ENCODE measurements around the gene FCGBP.

FCGBP gene

DNA sequence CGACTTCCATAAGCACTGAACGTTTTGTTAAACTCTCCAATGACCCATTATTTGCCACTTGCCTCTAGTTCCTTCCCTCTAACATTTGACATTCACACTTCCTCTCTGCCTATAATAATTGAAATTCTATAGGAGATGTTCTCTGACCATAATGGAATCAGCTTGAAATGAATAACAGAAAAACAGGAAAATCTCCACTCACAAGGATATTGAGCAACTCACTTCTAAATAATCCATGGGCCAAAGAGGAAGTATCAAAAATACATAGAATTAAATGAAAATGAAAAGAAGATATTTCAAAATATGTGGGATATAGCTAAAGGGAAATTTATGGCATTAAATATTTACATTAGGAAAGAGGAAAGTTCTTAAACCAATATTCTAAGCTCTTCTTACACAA is 3.4 kb upstream of the FCGBP start:
- Mint-ChIP-seq H3K9me3 (peaks cover 14% of the 10 kb centered on the region), H3K4me1 (peaks cover 77% of the 10 kb centered on the region), H3K4me3 (no peak overlapping the region), H3K27ac (peak overlapping the region; percentile 67), H3K27me3 (no peaks in the 10 kb centered on the region), H3K36me3 (ENCODE audit: low read depth) (peaks cover 7% of the 10 kb centered on the region)
- no peak for ATAC-seq
- no peak for DNase-seq

DNA sequence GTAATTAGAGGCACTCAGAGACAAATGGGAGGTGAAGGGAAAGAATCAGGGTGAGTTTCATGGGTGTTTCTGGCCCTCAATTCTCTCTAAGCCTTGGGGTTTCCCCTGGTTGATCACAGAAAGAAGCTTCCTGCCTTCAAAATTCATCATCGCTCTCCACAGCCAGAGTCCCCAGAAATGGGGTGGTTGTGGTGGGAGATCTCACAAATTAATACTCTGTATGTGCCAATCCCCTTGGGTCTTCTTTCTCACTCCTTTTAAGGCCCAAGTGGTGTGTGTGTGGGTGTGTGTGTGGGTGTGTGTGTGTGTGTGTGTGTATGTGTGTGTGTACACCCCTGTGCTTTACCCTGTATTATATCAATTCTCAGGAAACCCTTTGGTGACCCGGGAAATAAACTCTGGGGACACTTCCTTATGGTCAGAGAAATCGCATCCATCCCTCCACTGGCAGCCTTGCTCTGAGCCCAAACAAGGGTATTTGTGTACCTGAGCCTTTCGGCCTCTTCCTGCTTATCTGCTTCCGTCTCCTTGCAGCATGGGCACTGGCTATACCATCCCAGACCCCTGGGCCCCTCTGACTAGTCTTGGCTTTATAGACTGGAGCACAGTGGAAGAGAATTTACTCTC is 2.8 kb upstream of the FCGBP start:
- Mint-ChIP-seq H3K4me1 (peaks cover 72% of the 10 kb centered on the region), H3K36me3 (ENCODE audit: low read depth) (peaks cover 7% of the 10 kb centered on the region), H3K4me3 (peak overlapping the region; percentile 2), H3K27me3 (no peaks in the 10 kb centered on the region), H3K27ac (peak overlapping the region; percentile 67), H3K9me3 (peaks cover 14% of the 10 kb centered on the region)
- no peak for DNase-seq
- peak; percentile 80 for ATAC-seq

GRCh38 chr19:39936622-39937021 is 2.2 kb upstream of the FCGBP start:
- Mint-ChIP-seq H3K27me3 (no peaks in the 10 kb centered on the region), H3K36me3 (ENCODE audit: low read depth) (peaks cover 7% of the 10 kb centered on the region), H3K4me1 (peaks cover 70% of the 10 kb centered on the region), H3K4me3 (peak overlapping the region; percentile 2), H3K27ac (peak overlapping the region; percentile 78), H3K9me3 (peaks cover 14% of the 10 kb centered on the region)
- ATAC-seq (no peak), DNase-seq (no peak)

GRCh38 chr19:39936020-39936419 is 1.6 kb upstream of the FCGBP start:
- peaks cover 14% of the 10 kb centered on the region for H3K9me3 Mint-ChIP-seq
- H3K27ac Mint-ChIP-seq: peak overlapping the region; percentile 78
- ATAC-seq (no peak), DNase-seq (no peak)
- peaks cover 64% of the 10 kb centered on the region for H3K4me1 Mint-ChIP-seq
- no peaks in the 10 kb centered on the region for H3K27me3 Mint-ChIP-seq
- H3K4me3 Mint-ChIP-seq: no peak overlapping the region
- peaks cover 7% of the 10 kb centered on the region for H3K36me3 Mint-ChIP-seq (ENCODE audit: low read depth)

DNA sequence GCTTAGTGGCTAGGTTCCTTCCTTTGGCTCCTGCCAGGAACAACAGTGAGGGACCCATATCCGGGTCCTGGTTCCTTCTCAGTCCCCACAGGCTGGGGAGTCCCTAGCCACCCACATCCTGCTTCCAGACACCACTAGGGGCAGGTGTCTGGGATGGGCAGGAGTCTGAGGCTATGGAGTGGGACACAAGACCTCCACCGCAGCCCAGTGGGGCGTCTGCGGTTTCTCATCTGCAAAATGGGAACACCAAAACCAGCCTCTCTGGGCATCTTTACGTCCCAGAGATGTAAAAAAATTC is 879 bp upstream of the FCGBP start:
- no peak for DNase-seq
- H3K36me3 Mint-ChIP-seq (ENCODE audit: low read depth): peaks cover 3% of the 10 kb centered on the region
- H3K27me3 Mint-ChIP-seq: no peaks in the 10 kb centered on the region
- H3K27ac Mint-ChIP-seq: peak overlapping the region; percentile 70
- ATAC-seq: no peak
- H3K9me3 Mint-ChIP-seq: peaks cover 11% of the 10 kb centered on the region
- H3K4me3 Mint-ChIP-seq: no peak overlapping the region
- H3K4me1 Mint-ChIP-seq: peaks cover 57% of the 10 kb centered on the region

DNA sequence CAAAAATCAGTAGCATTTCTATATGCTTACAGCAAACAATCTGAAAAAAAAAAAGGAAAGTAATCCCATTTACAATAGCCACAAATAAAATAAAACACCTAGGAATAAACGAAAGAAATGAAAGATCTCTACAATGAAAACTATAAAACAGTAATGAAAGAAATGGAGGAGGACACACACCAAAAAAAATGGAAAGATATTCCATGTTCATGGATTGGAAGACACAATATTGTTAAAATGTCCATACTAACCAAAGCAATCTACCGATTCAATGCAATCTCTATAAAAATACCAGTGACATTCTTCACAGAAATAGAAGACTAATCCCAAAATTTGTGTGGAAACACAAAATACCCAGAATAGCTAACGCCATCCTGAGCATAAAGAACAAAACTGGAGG is 4.7 kb downstream of the FCGBP start:
- Mint-ChIP-seq H3K27me3 (no peaks in the 10 kb centered on the region), H3K36me3 (ENCODE audit: low read depth) (peaks cover 2% of the 10 kb centered on the region)
- no peak for ATAC-seq

DNA sequence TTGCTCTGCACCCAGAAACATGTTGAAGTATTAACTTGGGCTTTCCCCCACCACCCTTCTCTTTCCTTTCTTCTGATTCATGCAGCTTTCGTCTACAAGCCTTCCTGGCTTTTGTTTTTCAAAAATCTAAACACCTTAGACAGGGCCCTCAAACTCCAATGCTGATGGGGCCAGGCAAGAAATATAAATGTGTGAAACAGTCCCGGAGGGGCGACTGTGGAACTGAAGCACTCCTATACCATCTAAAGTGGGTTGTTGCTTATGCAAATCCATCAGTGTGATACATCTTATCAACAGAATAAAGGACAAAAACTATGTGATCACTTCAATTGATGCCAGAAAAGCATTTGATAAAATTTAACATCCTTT is 6.1 kb downstream of the FCGBP start:
- DNase-seq: no peak
- peaks cover 17% of the 10 kb centered on the region for H3K4me1 Mint-ChIP-seq
- ATAC-seq: no peak
- H3K36me3 Mint-ChIP-seq (ENCODE audit: low read depth): peaks cover 2% of the 10 kb centered on the region
- no peaks in the 10 kb centered on the region for H3K9me3 Mint-ChIP-seq
- no peak overlapping the region for H3K27ac Mint-ChIP-seq
- H3K4me3 Mint-ChIP-seq: no peak overlapping the region
- H3K27me3 Mint-ChIP-seq: no peaks in the 10 kb centered on the region

More for the DNA sequence above, 4.7 kb downstream of the FCGBP start:
- no peak overlapping the region for H3K27ac Mint-ChIP-seq
- no peak for DNase-seq
- no peak overlapping the region for H3K4me3 Mint-ChIP-seq
- peaks cover 26% of the 10 kb centered on the region for H3K4me1 Mint-ChIP-seq
- H3K9me3 Mint-ChIP-seq: no peaks in the 10 kb centered on the region

DNA sequence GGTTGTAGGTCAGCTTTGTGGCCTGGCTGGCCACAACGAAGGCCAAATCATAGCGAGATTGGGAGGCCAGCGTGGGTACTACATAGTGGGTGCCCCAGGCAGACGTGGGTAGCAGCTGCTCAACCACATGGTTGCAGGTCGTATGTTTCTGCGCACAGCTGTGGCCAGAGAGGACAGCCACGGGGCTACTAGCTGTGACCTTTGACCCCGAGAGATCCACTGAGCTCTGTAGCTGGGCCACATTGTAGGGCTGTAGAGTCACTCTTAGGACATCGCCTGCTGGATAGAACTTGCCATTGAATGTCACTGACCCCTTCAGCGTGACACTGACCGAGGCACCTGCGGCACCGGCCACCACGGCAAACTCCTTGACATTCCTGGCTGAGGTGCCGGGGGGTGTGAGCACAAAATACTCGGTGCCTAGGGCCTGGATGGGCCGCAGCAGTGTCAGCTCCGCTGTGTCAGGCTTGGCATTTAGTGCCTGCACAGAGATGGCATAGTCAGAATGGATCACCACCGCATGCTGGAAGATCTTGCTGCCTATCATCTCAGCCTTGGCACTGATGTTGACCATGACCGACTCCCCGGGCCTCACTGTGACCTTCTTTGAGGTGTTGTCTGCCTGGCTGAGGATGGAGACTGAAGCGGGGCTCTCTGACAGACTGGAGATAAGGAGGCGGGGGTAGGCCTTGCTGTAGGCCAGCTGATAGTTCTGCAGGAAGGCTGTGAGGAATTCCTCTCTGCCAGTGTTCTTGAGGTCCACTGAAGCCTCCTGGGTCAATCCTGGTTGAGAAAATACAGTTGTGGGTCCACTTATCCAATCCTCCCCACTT is 6.7 kb downstream of the FCGBP start:
- Mint-ChIP-seq H3K36me3 (ENCODE audit: low read depth) (peaks cover 2% of the 10 kb centered on the region), H3K4me3 (no peak overlapping the region), H3K27me3 (no peaks in the 10 kb centered on the region), H3K4me1 (peaks cover 19% of the 10 kb centered on the region), H3K9me3 (no peaks in the 10 kb centered on the region), H3K27ac (no peak overlapping the region)
- ATAC-seq (no peak), DNase-seq (no peak)

GRCh38 chr19:39927076-39927475 is 7.4 kb downstream of the FCGBP start:
- Mint-ChIP-seq H3K9me3 (no peaks in the 10 kb centered on the region), H3K27me3 (no peaks in the 10 kb centered on the region), H3K27ac (no peak overlapping the region), H3K36me3 (ENCODE audit: low read depth) (peaks cover 2% of the 10 kb centered on the region), H3K4me3 (no peak overlapping the region), H3K4me1 (peaks cover 17% of the 10 kb centered on the region)
- DNase-seq (no peak), ATAC-seq (no peak)

DNA sequence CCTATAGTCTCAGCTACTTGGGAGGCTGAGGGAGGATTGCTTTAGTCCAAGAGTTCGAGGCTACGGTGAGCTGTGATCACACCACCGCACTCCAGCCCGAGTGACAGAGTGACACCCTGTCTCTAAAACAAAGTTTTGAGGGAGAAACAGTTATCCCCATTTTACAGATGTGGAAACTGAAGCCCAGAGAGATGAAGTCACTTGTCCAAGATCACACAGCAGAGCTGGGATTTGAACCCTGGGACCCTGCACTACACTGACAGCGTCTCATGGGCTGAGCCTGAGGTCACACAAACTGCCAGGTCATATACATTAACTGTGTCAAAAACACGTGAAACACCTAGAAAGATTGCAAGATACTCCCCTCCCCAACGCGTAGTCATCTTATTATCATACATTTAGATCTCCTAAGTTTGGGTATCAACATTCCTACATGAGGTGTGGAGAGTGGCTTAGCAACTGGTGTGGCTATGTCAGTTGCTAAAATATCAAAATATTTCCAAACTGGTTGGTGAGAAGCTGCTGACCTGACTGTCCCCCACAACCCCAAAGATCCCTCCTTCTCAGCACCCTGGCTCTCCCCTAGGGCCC is 8.2 kb downstream of the FCGBP start:
- Mint-ChIP-seq H3K36me3 (ENCODE audit: low read depth) (peaks cover 2% of the 10 kb centered on the region), H3K27ac (no peak overlapping the region), H3K4me1 (peaks cover 15% of the 10 kb centered on the region), H3K4me3 (no peak overlapping the region), H3K9me3 (no peaks in the 10 kb centered on the region), H3K27me3 (no peaks in the 10 kb centered on the region)
- ATAC-seq (no peak), DNase-seq (no peak)

DNA sequence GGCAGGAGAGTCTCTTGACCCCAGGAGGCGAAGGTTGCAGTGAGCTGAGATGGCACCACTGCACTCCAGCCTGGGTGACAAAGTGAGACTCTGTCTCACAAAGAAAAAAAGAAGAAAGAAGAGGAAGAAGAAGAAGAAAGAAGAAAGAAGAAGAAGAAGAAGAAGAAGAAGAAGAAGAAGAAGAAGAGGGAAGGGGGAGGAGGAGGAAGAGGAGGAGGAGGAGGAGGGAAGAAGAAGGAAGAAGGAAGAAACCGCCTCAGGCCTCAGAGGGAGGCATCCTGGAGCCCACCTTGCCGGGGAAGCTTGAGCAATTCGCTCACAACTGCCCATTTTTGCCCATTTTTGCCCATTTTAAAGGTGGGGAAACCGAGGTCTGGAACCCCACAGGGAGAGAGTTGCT is 9.5 kb downstream of the FCGBP start:
- Mint-ChIP-seq H3K9me3 (no peaks in the 10 kb centered on the region), H3K4me3 (no peak overlapping the region), H3K27ac (no peak overlapping the region), H3K36me3 (ENCODE audit: low read depth) (peaks cover 2% of the 10 kb centered on the region), H3K4me1 (peaks cover 15% of the 10 kb centered on the region), H3K27me3 (no peaks in the 10 kb centered on the region)
- ATAC-seq (no peak), DNase-seq (no peak)

DNA sequence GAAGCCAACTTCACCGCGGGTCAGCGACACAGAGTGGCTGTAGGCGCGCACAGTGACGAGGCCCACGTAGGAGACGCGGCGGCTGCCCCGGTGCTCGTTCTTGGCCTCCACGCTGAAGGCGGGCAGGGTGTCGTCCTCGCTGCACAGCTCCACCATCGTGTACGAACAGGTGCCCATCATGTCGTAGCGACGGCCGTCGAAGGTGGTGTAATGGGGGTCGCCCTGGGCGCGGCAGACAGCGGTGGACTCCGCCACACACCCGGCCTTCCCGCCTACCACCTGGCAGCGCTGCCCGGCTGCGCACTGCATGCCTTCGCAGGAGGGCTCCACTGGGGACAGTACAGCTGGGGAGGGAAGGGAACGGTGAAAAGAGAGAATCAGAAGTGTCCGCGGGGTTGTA is 10.0 kb downstream of the FCGBP start:
- ATAC-seq (no peak), DNase-seq (no peak)
- no peaks in the 10 kb centered on the region for H3K36me3 Mint-ChIP-seq (ENCODE audit: low read depth)
- no peak overlapping the region for H3K27ac Mint-ChIP-seq
- no peaks in the 10 kb centered on the region for H3K9me3 Mint-ChIP-seq
- H3K27me3 Mint-ChIP-seq: no peaks in the 10 kb centered on the region
- H3K4me1 Mint-ChIP-seq: peaks cover 12% of the 10 kb centered on the region
- H3K4me3 Mint-ChIP-seq: no peak overlapping the region

GRCh38 chr19:39923862-39924261 is 10.6 kb downstream of the FCGBP start:
- Mint-ChIP-seq H3K9me3 (no peaks in the 10 kb centered on the region), H3K4me3 (no peak overlapping the region), H3K27ac (no peak overlapping the region), H3K4me1 (peaks cover 12% of the 10 kb centered on the region), H3K27me3 (no peaks in the 10 kb centered on the region), H3K36me3 (ENCODE audit: low read depth) (no peaks in the 10 kb centered on the region)
- no peak for DNase-seq
- ATAC-seq: no peak

- ATAC-seq (no peak), DNase-seq (no peak)
- no peaks in the 10 kb centered on the region for H3K27me3 Mint-ChIP-seq
- peaks cover 5% of the 10 kb centered on the region for H3K4me1 Mint-ChIP-seq
- H3K27ac Mint-ChIP-seq: no peak overlapping the region
- no peak overlapping the region for H3K4me3 Mint-ChIP-seq
- H3K9me3 Mint-ChIP-seq: no peaks in the 10 kb centered on the region
- H3K36me3 Mint-ChIP-seq (ENCODE audit: low read depth): no peaks in the 10 kb centered on the region
These were observed 14.5 kb downstream of the FCGBP start for GRCh38 chr19:39919976-39920375.

DNA sequence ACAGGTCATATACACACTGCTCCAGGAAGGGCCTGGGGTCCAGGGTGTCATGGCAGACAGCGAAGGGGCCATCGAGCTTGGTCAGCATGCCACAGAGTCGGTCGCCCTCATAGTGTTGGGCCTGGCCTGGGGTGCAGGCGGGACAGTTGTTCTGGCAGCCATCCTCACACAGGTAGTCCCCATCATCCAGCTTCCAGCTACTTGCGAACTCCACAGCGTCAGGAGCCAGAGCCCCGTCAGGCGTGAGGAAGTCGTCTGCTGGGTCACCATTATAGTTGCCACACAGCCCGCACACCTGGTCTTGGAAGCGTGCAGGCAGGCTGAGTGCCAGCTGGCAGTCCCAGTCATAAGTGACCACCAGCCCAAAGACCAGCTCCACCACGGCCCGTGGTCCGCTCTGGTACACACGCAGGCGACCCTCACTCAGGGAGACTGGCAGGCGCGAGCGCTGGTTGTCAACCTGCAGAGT is 16.2 kb downstream of the FCGBP start:
- Mint-ChIP-seq H3K27ac (no peak overlapping the region), H3K9me3 (no peaks in the 10 kb centered on the region), H3K4me1 (peaks cover 3% of the 10 kb centered on the region), H3K27me3 (no peaks in the 10 kb centered on the region), H3K4me3 (no peak overlapping the region), H3K36me3 (ENCODE audit: low read depth) (no peaks in the 10 kb centered on the region)
- ATAC-seq (no peak), DNase-seq (no peak)

Measured in activated naive CD8-positive, alpha-beta T cell treated with anti-CD3 and anti-CD28 coated beads, Interleukin-2, amount 50 U/mL, for 24 hours (primary cell).